Breast epithelium (tissue), 4 donors: Measurements from ENCODE around the gene HCK. TPM values are rescaled to one million over a fixed set of nuclear protein-coding genes. Genes with fewer than 3 reads are reported as not detected.

Experiments
- DNase-seq, 2 donors: peaks; one replicate each; pipeline ENCODE4 v3.0.0-alpha.2; 2019; ENCODE audit warnings: low spot score in 2 of 2
- H3K27ac ChIP-seq, 2 donors: fragments of 200-600 bp; sonication (generic) in 1 of 2; one replicate each; pipeline ENCODE4 v1.5.1; 2016 to 2019; ENCODE audit warnings: mild to moderate bottlenecking in 1 of 2
- H3K27me3 ChIP-seq, 2 donors: fragments of 200-600 bp; sonication (generic) in 1 of 2; one replicate each; pipeline versions ENCODE4 v1.5.1 to v1.6.0; 2017 to 2019; ENCODE audit warnings: control low read depth in 1 of 2, mild to moderate bottlenecking in 1 of 2
- H3K36me3 ChIP-seq: fragments of 200-600 bp; one replicate; pipeline ENCODE4 v1.5.1; 2019
- H3K4me1 ChIP-seq, 2 donors: fragments of 200-600 bp; sonication (generic); one replicate each; pipeline ENCODE4 v1.5.1; 2016 to 2019; ENCODE audit warnings: control low read depth in 1 of 2
- H3K4me3 ChIP-seq, 3 donors: fragments of 200-600 bp; sonication (generic); 1 replicate in 2 of 3; 2 replicates in 1 of 3; pipeline ENCODE4 v1.5.1; 2016 to 2019; ENCODE audit warnings: mild to moderate bottlenecking in 3 of 3, moderate library complexity in 2 of 3
- H3K9me3 ChIP-seq, 2 donors: fragments of 200-600 bp; sonication (generic) in 1 of 2; one replicate each; pipeline ENCODE4 v1.5.1; 2016 to 2019; ENCODE audit warnings: control low read depth in 1 of 2
- POLR2A ChIP-seq: fragments of 450-650 bp; IDR thresholded peaks from one replicate; pipeline ENCODE4 v1.6.1; 2016; ENCODE audit warnings: antibody characterized with exemption, mild to moderate bottlenecking, moderate library complexity
- POLR2AphosphoS5 ChIP-seq, 3 donors: sonication (generic); formaldehyde crosslinking; IDR thresholded peaks; one replicate each; pipeline ENCODE4 v1.6.1; 2017; ENCODE audit warnings: antibody characterized with exemption in 3 of 3
- intact Hi-C: fragments of 100-400 bp; cut with DNase I; formaldehyde crosslinking; loops from one replicate; pipeline ENCODE4 v1.15.1; 2023; ENCODE audit warnings: low total_unique reads
- total RNA-seq, 3 donors: library from RNA; depleted of rRNA; stranded (reverse); fragments of >200 nt; gene quantifications; one replicate each; pipeline ENCODE4 v1.1.0, GENCODE V29; 2016
- TF ChIP-seq, protein P1 (sequence below), 3 donors: fragments of 450-650 bp; IDR thresholded peaks; one replicate each; pipeline ENCODE4 v1.5.1; 2016 to 2017; ENCODE audit warnings: antibody characterized with exemption in 3 of 3, mild to moderate bottlenecking in 3 of 3, moderate library complexity in 3 of 3

Gene HCK
- total RNA-seq, 3 donors from 2014 or later: 10.2 to 27.4 (median 16.0) TPM

DNA sequence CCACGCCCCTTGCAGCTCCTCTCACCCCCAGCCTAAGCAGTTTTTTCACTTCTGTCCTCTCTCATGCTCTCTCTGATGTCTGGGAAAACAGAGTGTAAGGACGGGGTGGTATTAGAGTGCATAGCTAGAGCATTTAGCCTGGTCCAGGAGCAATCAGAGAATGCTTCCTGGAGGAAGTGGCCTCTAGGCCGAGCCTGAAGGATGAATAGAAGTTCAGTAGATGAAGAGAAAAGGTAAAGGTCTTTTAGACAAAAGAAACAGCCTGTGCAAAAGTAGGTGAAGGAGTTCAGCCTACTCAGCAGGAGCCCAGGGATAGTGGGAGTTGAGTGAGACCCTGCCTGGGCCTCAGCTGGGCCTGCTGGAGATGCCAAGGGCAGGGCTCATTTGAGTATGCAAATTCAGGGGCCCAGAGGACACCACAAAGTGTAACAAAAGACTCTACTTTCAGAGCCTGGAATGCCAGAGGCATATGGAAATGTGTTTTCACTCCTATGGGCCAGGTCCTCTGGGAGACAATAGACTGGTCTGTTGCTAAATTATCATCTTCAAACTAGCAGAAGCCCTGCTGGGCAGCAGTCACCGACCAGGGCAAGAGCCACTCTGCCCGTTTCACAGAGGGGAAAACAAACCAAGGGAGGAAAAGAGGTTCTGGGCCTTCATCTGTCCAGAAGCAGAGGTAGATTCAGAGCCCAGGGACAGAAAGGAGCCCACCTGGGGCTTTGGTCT is 37.8 kb downstream of the HCK start:
- TF ChIP-seq POLR2A (no peak), POLR2AphosphoS5 (IDR thresholded peaks at IDR 0.05) (no peak)
- TF ChIP-seq, protein P1, sequence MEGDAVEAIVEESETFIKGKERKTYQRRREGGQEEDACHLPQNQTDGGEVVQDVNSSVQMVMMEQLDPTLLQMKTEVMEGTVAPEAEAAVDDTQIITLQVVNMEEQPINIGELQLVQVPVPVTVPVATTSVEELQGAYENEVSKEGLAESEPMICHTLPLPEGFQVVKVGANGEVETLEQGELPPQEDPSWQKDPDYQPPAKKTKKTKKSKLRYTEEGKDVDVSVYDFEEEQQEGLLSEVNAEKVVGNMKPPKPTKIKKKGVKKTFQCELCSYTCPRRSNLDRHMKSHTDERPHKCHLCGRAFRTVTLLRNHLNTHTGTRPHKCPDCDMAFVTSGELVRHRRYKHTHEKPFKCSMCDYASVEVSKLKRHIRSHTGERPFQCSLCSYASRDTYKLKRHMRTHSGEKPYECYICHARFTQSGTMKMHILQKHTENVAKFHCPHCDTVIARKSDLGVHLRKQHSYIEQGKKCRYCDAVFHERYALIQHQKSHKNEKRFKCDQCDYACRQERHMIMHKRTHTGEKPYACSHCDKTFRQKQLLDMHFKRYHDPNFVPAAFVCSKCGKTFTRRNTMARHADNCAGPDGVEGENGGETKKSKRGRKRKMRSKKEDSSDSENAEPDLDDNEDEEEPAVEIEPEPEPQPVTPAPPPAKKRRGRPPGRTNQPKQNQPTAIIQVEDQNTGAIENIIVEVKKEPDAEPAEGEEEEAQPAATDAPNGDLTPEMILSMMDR (IDR thresholded peaks at IDR 0.05): no peak
- H3K9me3 ChIP-seq: no peaks in the 10 kb centered on the region
- no peaks in the 10 kb centered on the region for H3K36me3 ChIP-seq
- no peak for DNase-seq
- H3K4me1 ChIP-seq: no peaks in the 10 kb centered on the region
- intact Hi-C loops: no loop called here
- H3K27ac ChIP-seq: no peak overlapping the region
- no peak overlapping the region for H3K4me3 ChIP-seq
- H3K27me3 ChIP-seq: no peaks in the 10 kb centered on the region

- Histone ChIP-seq H3K9me3 (no peaks in the 10 kb centered on the region), H3K27ac (no peak overlapping the region), H3K4me3 (no peak overlapping the region), H3K4me1 (no peaks in the 10 kb centered on the region), H3K36me3 (no peaks in the 10 kb centered on the region), H3K27me3 (no peaks in the 10 kb centered on the region)
- peak; percentile 41 to 77 for DNase-seq
- TF ChIP-seq POLR2A: no peak
- TF ChIP-seq, protein P1 (IDR thresholded peaks at IDR 0.05): peak; percentile 27 to 60 (median 51)
- intact Hi-C loops: no loop called here
Observed at GRCh38 chr20:32091888-32092346, 39.9 kb downstream of the HCK start.

GRCh38 chr20:32098786-32099185 is 46.7 kb downstream of the HCK start:
- no peak for DNase-seq
- Histone ChIP-seq H3K4me1 (no peaks in the 10 kb centered on the region), H3K36me3 (no peaks in the 10 kb centered on the region), H3K27ac (no peak overlapping the region), H3K4me3 (no peak overlapping the region), H3K9me3 (no peaks in the 10 kb centered on the region), H3K27me3 (peaks cover 0 to 13% of the 10 kb centered on the region in 2 donors)
- intact Hi-C loops: no loop called here
- TF ChIP-seq POLR2AphosphoS5 (IDR thresholded peaks at IDR 0.05) (no peak), POLR2A (no peak)
- TF ChIP-seq, protein P1 (IDR thresholded peaks at IDR 0.05): no peak

DNA sequence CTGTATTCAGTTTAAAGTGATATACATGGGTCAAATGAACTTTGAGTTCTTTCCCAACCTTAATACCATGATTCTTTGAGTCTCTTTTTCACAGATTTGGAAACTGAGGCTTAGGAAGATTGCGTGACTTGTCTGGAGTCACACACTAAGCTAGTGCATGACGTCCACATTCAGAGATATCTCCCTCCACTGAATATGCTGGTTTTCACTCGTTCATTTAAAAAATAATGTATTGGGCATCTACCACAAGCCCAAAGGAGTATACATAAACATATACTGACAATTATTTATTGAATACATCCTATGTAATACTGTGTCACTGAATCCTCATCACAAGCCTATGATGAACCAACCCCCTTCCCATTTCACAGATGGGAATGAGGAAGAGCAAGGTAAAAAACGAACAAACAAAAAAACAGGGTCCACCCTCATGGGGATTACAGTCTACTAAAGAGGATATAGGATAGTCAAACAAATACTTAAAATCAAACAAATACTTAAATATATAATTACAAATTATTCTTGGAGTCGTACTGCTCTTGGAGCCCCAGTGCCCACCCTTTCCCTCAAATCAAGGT is 56.9 kb downstream of the HCK start:
- TF ChIP-seq POLR2A (no peak), POLR2AphosphoS5 (IDR thresholded peaks at IDR 0.05) (no peak)
- TF ChIP-seq, protein P1 (IDR thresholded peaks at IDR 0.05): no peak
- intact Hi-C loops: no loop called here
- DNase-seq: no peak
- Histone ChIP-seq H3K9me3 (no peaks in the 10 kb centered on the region), H3K36me3 (no peaks in the 10 kb centered on the region), H3K27me3 (peaks cover 0 to under 1% of the 10 kb centered on the region in 2 donors), H3K27ac (peak overlapping the region; percentile 96 to 98), H3K4me1 (peaks cover 0 to 14% of the 10 kb centered on the region in 2 donors), H3K4me3 (peak overlapping the region; percentile 83 to 95 (median 93))
